GM19043 (cell line): ENCODE data around the gene NUDT16L1.
"Not testable (repeated sequence)": the region's sequence is repeated elsewhere in the genome, so short reads cannot be mapped to it uniquely, and the experiment has no call there.

Experiments used
- ATAC-seq: cut with Tn5 transposase; IDR thresholded peaks from one replicate; pipeline ENCODE4 v1.9.1; 2021; ENCODE audit warnings: low read depth; ENCODE audit not compliant: unreplicated experiment

NUDT16L1 gene

GRCh38 chr16:4713663-4714501, 20.5 kb downstream of the NUDT16L1 start:
- no peak for ATAC-seq

GRCh38 chr16:4714996-4715395, 21.6 kb downstream of the NUDT16L1 start:
- no peak for ATAC-seq

GRCh38 chr16:4718466-4718865, 25.1 kb downstream of the NUDT16L1 start:
- no peak for ATAC-seq

- no peak for ATAC-seq
These were observed 29.9 kb downstream of the NUDT16L1 start for GRCh38 chr16:4723071-4723767.

GRCh38 chr16:4724661-4725270, 31.4 kb downstream of the NUDT16L1 start:
- no peak for ATAC-seq

GRCh38 chr16:4726616-4727015, 33.3 kb downstream of the NUDT16L1 start:
- ATAC-seq: no peak

- no peak for ATAC-seq
These were observed 35.3 kb downstream of the NUDT16L1 start for GRCh38 chr16:4728676-4729075.

- no peak for ATAC-seq
These were observed 36.5 kb downstream of the NUDT16L1 start for GRCh38 chr16:4729876-4730275.

- no peak for ATAC-seq
These were observed 39.9 kb downstream of the NUDT16L1 start for GRCh38 chr16:4733211-4733742.

- no peak for ATAC-seq
These were observed 40.3 kb downstream of the NUDT16L1 start for GRCh38 chr16:4733747-4734062.

- peak; percentile 65 for ATAC-seq
These were observed 40.8 kb downstream of the NUDT16L1 start, which contains the start of the genes ANKS3 and DNAAF8 for GRCh38 chr16:4734063-4734729. Gene ANKS3, minus strand, starts transcription at chr16:4734271. Its CDS starts 4,122 bp downstream, at chr16:4730149. Gene DNAAF8, plus strand, starts transcription at chr16:4734537. Its CDS starts 1,978 bp downstream, at chr16:4736515.

- peak; percentile 51 for ATAC-seq
These were observed 41.6 kb downstream of the NUDT16L1 start for GRCh38 chr16:4734730-4735535.

GRCh38 chr16:4736546-4736945, 43.2 kb downstream of the NUDT16L1 start:
- ATAC-seq: no peak

GRCh38 chr16:4737545-4737944, 44.2 kb downstream of the NUDT16L1 start:
- ATAC-seq: no peak

- ATAC-seq: not testable (repeated sequence)
These were observed 45.0 kb downstream of the NUDT16L1 start for GRCh38 chr16:4738370-4738769.

- no peak for ATAC-seq
These were observed 50.0 kb downstream of the NUDT16L1 start for GRCh38 chr16:4743226-4743878.

- no peak for ATAC-seq
These were observed 51.4 kb downstream of the NUDT16L1 start for GRCh38 chr16:4744555-4745273.

GRCh38 chr16:4745274-4745569, 51.9 kb downstream of the NUDT16L1 start:
- no peak for ATAC-seq
